Stimulated activated CD4-positive, alpha-beta T cell treated with anti-CD3 and anti-CD28 coated beads, TNF-alpha, amount 100 ng/mL, for 48 hours (primary cell): Measurements from ENCODE around the gene HDAC10.

Experiments used
- DNase-seq, 3 donors: peaks; one replicate each; pipeline ENCODE4 v3.0.0-alpha.2; 2020; ENCODE audit warnings: low read depth in 3 of 3

Gene HDAC10

DNA sequence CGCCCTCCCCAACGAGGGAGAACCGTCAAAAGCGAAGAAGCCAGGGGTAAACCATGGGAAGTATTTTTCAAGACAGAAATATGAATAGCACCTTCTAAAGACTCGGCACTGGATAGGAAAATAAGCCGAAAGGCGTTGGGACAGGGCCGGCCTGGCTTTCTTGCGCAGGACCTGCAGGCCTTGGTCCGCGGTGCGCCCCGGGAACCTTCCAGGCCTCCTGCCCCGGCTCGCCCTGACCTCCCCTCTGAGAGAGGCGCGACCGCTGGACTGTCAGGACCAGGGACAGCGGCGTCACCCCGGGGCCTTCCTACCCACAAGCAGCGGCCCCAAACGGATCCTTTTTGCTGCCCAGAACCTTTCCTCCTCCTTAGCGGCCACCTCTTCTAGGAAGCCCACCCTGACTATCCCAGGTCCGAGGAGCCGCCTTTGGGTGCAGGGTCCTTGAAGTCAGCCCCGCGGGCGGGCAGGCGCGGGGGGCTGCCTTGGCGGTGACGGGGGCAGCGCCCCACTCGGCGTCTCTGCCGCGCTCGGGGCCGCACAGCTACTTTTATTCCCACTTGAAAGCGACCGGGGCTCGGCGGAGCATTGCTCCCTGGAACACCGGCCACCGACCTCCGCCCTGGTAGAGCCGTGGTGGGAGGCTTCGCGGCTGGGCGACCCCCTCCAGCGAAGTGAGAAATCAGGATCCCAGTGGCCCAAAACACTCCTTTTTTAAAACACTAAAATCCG lies 19.8 kb upstream of the HDAC10 start:
- DNase-seq: peak; percentile 27 to 60 (median 36)

DNA sequence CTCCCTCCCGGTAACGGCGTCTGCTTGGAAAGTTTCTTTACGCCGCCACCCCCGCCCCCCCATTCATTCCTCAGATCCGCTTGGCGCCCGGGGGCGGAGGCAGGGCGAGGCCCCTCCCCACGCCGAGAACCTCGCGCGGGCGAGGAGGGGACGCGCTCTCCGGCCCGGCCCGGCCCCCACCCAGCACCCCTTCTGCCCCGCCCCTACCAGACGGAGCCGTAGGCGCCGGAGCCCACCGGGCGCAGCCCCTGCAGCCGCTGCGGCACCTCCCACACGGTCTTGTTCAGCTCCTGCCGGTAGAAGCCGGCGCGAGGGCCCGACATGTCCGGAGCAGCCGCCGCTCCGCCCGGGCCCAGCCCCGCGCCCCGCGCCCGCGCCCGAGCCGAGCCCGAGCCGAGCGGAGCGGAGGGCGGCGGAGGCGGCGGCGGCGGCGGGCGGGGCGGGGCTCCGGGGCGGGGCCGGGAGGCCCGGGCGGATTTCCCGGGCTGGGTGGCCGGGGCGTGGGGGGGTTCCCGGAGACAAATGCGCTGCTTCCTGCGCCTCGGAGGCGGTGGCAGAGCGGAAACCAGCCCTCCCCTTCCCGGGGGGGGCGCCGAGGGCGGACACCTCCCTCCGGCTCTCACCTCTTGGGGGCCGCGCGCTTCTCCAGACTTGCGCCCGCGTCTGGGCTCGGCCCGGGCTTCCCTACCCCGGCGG lies 19.1 kb upstream of the HDAC10 start, which contains the start of gene MAPK11:
TSS of gene MAPK11 (minus strand) at position 411 of the 696 bp plus-strand sequence. CDS start at position 323, 88 bp downstream.
- peak in 2 of 3 donors; percentile 27 to 29 for DNase-seq

DNA sequence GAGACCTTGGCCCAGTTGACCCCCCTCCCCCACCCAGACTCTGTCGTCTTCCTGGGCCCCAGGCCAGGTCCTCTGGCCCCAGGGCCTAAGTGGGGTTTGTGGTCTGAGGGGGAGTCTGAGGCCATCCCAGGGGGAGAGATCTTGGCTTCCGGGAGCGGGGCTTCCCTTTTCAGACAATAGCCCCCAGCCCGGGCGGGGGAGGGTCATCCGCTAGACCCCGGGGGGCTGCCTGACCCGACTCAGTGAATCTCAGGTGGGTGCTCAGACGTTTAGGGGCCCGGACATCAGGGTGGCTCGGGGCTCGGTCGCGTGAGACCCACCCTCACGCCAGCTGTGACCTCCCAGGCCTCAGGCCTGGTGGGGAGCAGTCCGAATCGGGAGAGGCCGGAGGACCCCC lies 18.5 kb upstream of the HDAC10 start:
- DNase-seq: no peak

DNA sequence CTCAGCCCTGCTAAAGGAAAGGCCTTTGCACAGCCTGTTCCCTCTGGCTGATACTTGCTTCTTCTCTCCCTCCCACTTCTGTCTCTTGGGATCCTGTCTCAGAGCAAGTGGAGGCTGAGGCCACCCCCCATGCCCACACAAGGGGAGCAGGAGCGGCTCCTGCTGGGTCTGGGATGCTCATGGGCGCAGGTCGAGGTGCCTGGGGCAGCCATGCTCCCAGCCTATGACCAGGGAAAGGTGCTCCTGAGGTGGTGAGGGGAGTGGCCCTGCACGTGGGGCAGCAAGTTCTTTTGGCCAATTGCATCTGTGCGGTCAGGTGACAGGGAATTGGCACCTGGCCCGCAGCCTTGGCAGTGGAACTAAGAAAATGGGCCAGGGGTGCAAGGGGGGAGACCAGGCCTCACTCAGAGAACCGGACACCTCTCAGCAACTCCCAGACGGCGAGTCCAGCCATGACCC lies 17.6 kb upstream of the HDAC10 start:
- DNase-seq: no peak

DNA sequence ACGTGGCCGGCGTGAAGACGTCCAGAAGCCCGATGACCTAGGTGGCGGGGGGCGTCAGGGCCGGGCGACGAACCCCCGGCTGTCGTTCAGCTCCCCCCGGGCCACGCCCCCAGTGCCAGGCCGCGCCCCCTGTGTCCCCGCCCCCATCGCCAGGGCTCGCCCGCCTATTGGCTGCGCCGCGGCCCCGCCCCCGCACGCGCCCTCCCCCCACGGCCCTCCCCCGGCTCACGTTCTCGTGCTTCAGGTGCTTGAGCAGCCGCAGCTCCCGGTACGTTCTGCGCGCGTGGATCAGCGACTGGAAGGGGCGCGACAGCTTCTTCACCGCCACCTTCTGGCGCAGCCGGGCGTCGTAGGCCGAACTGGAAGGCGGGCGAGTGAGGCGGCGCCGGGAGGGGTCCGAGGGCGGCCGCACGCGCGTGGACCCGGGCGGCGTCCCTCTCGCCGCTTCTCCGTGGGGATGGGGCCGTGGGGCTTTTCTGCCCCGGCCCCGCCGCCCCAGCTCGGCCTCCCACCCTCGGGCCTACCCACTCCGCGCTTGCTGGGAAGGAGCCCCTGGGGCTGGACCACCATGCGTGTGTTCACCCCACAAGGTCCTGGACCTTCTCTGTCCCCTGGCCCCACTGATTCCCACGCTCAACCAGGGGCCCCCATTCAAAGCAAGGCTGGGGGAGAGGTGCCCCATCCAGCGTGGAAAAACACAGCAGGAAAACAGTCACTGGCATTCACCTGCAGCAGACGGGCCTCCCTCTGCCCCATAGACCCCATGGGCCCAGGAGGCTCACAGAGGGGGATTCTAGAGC lies 16.7 kb upstream of the HDAC10 start:
- DNase-seq: peak in 1 of 3 donors; percentile 38

DNA sequence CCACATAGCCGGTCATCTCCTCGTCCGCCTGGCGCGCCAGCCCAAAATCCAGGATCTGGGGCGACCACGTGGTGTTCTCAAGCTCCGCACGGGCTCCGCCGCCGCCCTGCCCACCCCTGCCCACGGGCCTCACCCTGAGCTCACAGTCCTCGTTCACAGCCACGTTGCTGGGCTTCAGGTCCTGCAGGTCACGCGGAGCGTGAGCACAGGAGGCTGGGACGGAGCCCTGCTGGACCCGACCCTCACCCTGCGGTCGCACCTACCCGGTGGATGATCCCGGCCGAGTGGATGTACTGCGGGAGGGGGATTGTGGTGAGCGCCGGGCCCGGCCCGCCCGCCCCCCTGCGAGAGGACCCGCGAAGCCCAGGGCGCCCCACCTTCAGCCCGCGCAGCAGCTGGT lies 15.9 kb upstream of the HDAC10 start:
- no peak for DNase-seq

DNA sequence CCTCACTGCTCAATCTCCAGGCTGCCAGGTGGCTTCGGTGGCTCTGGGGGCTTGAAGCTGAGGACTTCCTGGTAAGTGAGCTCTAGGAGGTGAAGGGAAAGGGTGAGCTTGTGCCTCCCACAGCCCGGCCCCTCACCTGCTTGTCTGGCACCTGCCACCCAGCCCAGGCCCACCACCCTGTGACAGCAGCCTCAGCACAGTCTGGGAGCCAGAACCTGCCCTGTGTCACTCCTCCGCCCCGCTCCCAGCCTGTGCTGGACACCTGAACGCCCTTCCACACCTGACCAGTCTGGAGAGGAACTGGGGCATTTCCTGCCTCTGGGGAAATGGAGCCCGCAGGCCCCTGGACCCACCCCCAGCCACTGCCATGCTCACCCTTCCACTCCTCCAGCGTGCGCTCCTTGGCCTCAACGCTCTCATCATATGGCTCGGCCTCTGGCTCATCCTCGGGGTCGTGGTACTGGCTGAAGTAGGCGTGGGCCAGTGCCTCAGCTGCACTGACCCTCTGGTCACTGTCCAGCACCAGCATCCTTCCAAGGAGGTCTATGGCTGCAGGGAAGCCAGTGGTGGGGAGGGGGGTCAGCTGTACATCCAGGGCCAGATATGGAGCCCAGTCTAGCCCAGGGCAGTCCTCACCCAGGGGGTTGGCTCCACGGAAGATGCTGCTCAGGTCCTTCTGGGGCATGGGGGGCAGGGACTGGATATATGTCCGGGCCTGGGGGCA lies 14.0 kb upstream of the HDAC10 start:
- no peak for DNase-seq

DNA sequence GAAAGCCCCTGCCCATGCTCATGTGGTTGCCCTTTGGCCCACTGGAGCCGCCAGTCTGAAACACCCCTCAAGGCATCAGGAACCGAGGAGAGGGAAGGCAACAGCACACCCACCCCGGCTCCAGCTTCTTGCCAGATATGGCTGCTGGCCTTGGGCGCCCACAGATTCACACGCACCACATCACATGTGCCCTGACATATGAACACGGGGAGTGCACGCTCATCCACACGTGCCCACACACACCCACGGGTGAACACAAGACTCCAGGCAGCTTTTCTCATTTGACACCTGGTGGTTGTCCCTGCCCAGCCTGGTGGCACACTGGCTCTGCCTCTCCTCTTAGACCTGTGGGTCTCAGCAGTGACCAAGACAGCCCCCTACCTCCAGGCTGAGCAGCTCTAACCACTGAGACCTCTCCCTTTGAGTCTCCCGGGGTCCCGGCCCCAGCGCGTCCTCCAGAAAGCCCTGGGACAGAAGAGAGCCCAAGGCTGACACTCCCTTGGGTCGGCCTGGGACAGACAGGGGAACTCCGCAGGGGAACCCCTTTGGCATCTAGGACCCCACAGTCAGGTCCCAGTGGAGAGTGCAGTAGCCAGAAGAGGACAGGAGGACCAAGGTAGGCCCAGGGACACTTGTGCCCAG lies 13.2 kb upstream of the HDAC10 start:
- no peak for DNase-seq

DNA sequence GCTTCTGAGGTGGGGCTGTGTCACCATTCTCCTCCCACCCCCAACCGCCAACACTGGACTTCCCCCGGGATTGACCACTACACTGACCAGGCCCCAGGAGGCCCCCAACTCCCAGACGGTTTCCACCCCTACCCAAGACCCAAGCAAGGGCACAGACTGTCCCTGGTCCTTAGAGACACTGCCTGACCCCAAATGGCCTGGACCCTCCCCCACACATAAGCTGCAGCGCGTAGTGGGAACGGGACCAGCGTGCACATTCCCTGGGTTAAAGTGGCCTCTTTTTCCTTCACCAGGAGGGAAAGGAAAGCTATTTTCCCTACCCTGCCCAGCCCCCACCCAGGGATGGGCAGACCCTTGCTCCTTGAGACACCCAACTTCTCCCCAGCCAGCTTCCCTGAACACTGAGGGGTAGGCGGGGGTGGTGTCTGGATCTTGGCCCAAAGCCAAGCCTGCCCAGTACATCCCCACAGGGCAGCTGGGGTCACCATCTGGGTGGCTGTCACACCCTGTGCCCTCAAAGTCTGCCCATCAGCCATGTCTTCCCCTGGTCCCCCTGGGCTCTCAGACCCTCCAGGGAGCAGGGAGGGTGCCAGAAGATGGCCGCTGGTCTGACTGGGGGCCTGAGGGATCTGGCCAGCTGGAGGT lies 12.0 kb upstream of the HDAC10 start:
- no peak for DNase-seq

DNA sequence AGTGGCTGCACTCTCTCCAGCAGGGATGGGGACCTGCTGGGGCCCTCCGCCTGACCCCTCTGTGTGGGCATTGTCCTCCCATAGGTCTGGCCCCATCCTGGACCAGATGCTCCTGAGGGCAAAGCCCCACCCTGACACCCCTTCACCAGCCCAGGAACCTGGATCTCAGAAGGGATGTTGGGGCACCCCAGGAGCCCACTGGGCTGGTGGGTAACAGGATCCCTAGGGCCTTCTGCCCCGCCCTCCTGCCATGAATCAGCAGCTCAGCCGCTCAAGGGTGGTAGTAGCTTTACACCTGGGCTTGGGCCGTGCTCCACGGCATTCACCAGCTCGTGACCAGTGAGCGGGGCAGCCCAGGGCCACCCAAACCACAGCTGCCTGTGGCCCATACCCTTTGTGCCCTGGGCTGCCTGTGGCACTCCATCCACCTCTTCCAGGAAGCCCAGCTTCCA lies 11.4 kb upstream of the HDAC10 start:
- no peak for DNase-seq

DNA sequence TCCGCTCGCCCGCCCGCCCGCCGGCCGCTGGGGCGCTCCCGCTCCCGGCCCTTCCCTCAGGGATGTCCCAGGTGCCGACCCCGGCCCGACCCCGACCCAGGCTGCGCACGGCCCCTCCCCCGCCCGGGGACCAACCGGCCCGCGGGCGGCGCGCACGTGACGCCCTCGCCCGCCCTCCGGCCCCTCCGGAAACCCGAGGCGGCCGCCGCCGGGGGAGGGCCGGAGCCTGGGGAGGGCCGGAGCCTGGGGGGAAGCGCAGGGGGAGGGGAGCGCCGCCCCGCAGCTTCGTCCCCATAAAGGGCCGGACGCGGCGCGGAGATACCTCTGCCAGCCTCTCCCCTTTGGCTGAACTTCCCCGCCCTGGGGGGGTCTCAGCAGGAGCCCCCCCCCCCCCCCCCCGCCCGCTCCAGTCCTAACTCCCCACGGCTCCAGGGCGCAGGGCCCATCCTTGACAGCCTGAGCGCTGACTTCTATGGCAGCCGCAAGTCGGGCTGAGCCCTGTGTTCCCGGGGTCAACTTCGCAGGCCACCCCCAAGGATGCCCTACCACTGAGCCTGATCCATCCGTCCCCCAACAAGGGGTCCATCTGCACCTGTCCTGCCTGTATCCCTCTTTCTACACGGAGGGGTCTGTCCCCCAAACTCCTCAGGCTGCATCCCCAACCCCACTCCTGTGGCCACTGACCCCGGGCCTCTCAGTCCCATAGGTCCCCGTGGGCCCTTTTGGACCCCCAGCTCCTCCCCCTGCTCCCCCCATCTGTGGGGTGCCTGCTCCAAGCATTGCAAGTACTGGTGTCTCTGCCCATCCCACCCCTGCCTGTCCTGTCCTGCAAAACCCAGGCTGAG lies 10.8 kb upstream of the HDAC10 start, which contains the start of gene MAPK12:
TSS of gene MAPK12 (minus strand) at position 69 of the 845 bp plus-strand sequence. CDS start 174 bp downstream, outside the sequence.
- DNase-seq: no peak

DNA sequence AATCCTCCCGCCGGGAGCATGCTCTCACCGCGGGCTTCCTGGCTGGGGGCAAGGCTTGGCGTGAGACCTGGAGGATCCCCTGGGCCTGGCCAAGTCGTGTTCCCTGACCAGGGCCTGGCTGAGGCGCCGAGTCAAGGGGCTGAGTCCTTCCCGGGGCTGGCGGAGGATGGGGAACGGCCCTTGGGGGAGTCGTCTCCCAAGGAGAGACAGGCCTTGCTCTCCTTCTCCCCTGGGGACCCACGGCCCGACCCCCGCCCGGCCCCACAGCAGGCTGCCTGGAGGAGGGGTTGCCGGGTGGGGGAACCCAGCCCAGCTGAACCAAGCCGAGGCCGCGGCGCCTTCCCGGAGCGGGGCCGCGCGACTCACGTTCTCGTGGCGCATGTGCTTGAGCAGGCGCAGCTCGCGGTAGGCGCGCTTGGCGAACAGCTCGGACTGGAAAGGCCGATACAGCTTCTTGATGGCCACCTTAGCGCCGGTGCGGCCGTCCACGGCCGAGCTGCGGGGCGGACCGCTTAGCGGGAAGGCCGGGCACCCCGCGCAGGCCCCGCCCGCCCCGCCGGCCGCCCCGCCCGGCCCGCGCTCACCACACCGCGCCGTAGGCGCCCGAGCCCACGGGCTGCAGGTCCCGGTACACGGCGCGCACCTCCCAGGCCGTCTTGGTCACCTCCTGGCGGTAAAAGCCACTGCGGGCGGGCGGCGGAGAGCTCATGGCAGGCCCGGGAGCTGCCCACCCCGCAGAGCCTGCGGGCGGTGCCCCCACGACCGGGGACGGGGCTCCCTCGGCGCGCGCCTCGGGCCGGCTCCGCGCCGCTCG lies 9.9 kb upstream of the HDAC10 start:
- no peak for DNase-seq

DNA sequence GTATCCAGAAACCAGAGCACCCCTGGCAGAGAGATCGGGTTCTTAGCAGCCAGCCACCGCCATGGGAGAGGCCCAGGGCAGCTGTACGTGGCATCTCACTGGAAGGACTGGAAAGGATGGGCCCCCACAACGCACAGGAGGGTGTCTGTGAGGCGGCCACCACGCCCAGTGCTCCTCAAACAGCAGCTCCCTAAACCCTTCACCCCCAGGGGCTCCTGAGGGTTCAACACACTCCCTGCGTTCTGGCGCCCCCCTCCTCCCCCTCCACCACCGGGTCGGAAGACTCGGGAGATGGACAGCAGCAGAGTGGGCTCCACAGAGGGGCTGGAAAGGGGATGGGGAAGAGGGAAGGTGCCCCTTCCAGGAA lies 9.4 kb upstream of the HDAC10 start:
- DNase-seq: no peak

DNA sequence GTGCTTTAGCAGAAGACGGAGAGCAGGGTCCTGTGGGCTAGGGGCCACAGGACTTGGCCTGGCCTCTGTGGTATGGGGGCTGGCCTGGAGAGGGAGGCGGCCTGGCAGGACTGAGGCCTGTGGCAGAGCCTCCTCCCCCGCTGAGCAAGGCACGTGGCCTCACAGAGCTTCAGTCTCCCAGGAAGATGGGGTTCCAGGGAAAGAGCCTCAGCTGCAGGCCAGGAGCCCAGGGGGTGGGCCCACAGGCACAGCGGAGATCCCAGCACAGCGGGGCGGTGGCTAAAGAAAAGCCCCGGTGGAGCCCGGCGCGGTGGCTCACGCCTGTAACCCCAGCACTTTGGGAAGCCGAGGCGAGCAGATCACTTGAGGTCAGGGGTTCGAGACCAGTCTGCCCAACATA lies 8.2 kb upstream of the HDAC10 start:
- DNase-seq: no peak

DNA sequence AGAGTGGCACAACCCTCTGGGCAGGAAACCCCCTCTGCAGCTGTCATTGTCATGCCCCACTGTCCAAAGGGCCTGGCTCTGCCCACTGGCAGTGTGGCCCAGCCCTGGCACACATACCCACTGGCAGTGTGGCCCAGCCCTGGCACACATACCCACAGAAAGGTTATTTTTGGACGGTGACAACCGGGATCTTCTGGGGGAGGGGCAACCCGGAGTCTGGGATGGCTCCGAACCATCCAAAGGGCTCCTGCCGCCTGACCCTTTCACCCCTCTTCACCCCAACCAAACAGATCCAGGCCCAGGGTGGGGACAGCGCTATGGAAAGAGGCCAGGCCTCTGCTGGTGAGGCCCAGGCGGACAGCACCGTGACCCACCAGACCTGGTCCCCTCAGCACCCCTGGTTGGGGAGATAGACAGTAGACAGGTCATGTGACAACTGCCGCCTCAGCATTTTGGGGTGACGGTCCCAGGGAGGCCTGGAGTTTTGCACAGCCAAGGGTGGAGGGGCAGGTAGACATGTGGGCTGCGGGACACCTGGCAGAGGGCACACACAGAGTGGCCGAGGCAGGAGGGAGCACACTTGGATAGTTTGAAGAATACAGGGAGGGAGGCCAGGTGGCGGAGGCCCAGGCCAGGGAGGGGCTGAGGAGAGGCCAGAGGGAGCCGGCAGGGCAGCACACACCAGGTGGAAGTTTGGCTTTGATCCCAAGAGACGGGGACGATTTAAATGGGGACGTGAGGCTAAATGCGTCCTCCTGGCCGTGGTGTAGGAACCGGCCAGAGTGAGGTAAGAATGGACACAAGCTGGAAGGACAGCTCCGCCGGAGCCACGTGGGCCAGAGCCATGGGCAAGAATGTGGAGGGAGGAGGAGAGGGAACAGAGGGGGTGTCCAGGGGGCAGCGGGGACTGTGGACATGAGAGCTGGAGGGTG lies 7.6 kb upstream of the HDAC10 start:
- DNase-seq: no peak

DNA sequence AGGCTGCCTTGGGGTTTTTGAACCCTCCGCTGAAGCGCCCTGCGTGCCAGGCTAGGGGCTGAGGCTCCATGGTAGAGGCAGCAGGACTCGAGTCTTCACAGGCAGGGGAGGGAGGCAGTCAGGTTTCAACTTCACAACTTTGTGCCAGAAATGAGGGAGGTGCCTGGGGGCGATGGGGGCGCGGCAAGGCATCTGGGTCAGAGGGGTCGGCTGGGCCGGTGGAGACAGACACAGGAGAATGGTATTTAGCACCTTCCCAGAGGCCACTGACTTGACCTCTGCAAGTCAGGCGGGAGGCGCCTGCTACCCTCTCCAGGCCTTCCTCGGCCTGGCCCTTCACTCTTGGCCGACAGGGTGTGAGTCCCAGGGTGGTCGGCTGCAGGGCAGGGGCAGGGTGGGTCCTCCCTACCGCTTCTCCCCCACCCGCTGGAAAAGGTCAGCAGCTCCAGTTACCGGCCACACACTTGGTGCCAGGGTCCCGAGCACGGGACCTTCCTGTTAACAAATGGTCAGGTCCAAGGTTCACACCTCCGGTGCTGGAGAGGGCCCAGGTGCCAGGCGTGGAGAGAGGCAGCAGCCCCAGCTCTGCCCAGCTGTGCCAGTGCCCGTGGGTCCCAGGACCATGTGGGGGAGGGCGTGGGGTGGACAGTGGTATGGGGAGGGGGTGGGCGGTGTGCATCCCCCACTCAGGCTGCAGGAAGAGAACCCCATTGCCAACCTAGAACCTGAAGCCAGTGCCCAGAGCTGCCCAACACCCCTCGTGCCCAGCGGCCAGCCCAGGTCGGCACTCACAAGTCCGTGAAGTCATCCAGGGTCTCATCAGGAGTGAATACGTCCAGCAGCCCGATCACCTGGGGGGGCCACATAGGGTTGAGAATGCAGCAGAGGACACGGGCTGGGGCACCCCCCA lies 6.6 kb upstream of the HDAC10 start:
- DNase-seq: no peak

DNA sequence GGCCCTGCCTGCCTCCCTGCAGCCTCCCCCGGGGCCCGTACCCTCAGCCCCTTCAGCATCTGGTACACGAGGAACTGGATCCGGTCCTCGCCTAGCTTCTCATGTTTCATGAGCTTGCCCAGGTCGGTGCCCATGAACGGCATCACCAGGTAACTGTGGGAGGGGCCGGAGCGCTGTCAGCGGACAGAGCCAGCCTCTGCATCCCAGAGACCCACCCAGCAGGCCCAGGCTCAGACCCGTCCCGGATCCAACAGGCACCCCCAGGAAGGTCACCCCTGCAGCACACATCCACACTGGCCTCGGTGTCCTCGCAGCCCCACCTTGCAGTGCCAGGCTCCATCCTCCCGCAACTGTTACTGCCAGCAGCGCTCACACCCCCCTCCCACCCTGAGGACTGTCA lies 6.0 kb upstream of the HDAC10 start:
- no peak for DNase-seq
